VCaP (cell line): ENCODE data around the gene WDR4.

Experiments used
- H3K27ac ChIP-seq: fragments of 450-650 bp; 2 replicates; pipeline ENCODE4 v1.5.1; 2017
- TF ChIP-seq, protein P1 (sequence below): fragments of 450-650 bp; conservative IDR thresholded peaks from 2 replicates; pipeline ENCODE4 v1.5.1; 2017; ENCODE audit warnings: mild to moderate bottlenecking, moderate library complexity

WDR4 gene

DNA sequence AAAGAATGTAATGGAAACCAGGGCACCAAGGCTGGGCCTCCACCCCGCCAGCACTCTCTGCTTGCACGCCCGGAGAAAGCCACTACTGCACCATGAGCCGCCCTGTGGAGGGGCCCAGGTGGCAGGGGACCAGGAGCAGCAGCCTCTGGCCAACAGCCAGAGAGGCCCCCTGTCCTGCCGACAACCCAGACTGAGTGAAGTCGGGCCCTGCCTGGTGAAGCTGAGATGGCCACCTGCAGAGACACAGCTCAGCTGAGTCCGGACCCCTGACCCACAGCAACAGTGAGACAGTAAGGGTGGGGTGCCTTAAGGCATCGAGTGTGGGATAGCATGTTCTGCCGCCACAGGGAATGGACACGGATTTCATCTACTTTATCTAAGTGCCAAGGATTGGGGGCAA, 28.9 kb downstream of the WDR4 start:
- TF ChIP-seq, protein P1, sequence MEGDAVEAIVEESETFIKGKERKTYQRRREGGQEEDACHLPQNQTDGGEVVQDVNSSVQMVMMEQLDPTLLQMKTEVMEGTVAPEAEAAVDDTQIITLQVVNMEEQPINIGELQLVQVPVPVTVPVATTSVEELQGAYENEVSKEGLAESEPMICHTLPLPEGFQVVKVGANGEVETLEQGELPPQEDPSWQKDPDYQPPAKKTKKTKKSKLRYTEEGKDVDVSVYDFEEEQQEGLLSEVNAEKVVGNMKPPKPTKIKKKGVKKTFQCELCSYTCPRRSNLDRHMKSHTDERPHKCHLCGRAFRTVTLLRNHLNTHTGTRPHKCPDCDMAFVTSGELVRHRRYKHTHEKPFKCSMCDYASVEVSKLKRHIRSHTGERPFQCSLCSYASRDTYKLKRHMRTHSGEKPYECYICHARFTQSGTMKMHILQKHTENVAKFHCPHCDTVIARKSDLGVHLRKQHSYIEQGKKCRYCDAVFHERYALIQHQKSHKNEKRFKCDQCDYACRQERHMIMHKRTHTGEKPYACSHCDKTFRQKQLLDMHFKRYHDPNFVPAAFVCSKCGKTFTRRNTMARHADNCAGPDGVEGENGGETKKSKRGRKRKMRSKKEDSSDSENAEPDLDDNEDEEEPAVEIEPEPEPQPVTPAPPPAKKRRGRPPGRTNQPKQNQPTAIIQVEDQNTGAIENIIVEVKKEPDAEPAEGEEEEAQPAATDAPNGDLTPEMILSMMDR = no peak

DNA sequence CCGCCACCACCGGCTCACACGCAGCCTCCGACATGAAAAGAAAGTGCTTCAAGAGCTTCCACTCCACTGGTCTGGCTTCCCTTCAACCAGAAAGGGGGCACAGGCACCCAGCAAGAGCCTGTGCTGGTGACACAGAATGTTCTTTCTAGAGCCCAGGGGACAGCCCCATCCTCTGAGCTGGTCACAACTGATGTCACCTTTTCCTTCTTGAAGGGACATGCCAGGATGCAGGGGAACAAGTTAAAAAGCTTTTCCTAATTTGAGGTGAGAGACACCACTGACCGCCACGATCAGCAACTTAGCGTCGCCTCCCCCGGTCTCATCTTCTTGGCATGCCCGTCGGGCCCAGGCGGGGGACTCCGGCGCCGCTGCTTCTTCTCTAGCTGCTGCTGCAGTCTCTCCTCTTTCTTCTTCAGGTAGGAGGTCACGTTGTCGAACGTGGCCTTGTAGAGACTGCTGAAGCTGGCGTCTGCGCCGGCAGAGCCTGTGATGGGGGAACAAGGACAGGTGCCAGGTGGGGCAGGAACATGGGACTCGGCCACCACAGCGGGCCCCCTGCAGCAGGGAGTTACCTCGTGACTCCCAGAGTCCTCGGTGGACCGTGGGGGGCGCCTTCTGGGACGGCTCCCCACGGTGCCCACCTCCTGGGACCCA, 29.5 kb downstream of the WDR4 start:
- TF ChIP-seq, protein P1 = no peak
- H3K27ac ChIP-seq = no peak overlapping the region

More for the DNA sequence above, 28.9 kb downstream of the WDR4 start:
- peak overlapping the region; percentile 4; the same call in 1 of the 2 replicates for H3K27ac ChIP-seq

DNA sequence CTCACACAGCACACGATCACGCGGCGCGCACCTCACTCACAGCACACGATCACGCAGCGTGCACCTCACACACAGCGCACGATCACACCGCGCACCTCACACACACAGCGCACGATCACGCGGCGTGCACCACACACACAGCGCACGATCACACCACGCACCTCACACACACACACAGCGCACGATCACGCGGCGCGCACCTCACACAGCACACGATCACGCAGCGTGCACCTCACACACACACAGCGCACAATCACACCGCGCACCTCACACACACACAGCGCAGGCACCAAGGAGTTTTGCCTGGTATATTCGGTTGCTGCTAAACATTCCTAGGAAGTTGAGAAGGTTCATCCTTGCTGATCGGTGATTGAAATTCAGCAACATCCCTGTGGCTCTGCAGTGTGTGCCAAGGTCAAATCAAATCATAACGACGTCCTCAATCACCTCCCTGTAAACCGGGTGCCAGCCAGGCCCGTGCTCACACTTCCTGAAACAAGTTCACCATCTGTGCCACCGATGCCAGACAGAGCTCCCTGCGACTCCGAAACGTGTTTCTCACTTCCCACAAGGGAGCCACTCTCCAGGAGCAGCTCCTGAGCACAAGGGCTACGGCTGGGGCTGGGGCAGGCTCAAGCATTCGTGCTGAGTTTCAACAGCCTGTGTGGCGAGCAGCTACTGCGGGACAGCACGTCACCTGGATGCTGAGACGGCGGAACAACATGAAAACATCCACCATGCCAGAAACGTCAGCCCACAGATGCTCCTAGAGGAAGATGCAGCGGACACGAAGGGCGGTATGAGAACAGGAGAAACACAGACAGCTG, 30.2 kb downstream of the WDR4 start:
- TF ChIP-seq, protein P1 = no peak
- no peak overlapping the region for H3K27ac ChIP-seq

DNA sequence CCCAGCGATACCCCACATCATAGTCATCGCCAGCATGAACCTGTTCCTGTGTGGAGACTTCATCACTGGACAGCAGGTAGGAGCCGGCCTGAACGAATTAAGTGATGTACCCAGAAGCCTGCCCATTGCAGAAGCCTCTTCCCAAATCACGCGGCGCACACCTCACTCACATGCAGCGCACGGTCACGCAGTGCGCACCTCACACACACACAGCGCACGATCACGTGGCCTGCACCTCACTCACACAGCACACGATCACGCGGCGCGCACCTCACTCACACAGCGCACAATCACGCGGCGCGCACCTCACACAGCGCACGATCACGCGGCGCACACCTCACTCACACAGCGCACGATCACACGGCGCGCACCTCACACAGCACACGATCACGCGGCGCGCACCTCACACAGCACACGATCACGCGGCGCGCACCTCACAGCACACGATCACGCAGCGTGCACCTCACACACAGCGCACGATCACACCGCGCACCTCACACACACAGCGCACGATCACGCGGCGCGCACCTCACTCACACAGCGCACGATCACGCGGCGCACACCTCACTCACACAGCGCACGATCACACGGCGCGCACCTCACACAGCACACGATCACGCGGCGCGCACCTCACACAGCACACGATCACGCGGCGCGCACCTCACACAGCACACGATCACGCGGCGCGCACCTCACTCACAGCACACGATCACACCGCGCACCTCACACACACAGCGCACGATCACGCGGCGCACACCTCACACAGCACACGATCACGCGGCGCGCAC, 31.0 kb downstream of the WDR4 start:
- H3K27ac ChIP-seq = peak overlapping the region; percentile 27; the same call in 1 of the 2 replicates

DNA sequence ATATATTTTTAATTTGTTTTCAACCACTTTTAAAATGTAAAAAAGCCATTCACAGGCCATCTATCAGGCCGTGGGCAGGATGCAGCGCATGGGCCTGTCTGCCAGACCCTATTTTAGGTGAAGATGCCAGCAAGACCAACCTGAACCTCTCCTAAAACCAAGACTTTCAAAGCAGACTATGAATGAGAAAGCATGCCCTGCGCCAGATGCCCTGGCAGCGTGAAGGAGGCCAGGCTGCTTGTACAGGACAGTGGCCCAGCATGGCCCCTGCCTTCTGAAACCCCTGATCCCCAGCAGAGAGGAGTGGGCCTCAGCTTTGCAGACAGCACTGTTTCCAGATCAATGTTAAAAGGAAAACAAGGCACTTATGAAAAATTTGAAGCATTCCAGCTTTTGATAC, 31.6 kb downstream of the WDR4 start:
- H3K27ac ChIP-seq = peak overlapping the region; percentile 27; the same call in 1 of the 2 replicates
- TF ChIP-seq, protein P1 = no peak

DNA sequence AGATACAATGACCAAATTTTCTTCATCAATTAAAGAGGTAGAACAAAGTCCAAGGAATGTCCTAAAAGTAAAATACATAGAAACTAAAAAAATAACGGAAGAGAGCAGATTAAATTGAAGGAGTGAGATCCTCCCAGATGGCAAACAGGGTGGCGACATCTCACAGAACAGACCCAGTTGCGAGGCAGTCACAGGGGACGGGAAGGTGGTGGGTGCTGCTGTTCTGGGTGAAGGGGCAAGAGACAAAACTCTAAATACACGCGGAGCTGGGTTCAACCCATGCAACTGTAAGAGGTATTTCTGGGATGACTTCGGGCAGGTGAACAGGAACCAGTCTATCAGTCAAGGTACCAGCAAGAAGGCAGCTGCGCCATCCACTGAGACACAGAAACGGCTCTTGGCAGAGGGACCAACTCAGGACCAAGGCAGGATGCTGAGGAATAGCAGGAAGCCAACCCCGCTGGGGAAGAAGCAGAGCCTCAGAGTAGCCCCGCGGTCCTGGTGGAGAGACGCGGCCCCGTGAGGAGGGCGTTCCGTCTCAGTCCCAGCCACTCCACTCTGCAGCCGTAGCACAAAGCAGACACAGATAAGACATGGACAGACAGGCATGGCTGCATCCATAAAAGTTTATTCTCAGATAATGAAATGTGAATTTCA, 32.2 kb downstream of the WDR4 start:
- TF ChIP-seq, protein P1 = no peak

DNA sequence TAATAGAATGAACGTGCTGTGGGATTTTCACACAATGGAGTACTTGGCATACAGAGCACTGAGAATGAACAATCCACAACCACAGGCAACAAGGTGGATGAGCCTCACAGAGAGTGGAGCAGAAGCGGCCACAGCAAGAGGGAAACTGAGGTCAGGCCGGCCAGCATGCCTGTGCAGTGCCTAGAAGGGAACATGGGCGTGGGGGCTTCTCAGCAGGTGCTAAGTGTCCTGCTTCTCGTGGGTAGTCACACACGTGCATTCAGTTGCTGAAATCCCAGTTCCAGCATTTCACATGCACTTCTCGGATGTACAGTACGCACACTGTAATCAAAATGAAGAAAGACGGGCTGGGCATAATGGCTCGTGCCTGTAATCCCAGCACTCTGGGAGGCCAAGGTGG, 33.1 kb downstream of the WDR4 start:
- peak overlapping the region; percentile 74 for H3K27ac ChIP-seq
- TF ChIP-seq, protein P1 = no peak

More for the DNA sequence above, 32.2 kb downstream of the WDR4 start:
- peak overlapping the region; percentile 27; the same call in 1 of the 2 replicates for H3K27ac ChIP-seq
